HCT116 (cell line): ENCODE measurements around the gene TMPRSS3. TPM values are rescaled to one million over a fixed set of nuclear protein-coding genes. Genes with fewer than 3 reads are reported as not detected.

Source experiments
- ATAC-seq: fragments of 200-7000 bp; cut with Tn5 transposase; 2 replicates; pipeline ENCODE4 v1.9.1; 2020; ENCODE audit warnings: mild to moderate bottlenecking, moderate library complexity
- BruUV-seq: library from RNA; stranded (reverse); fragments of 400-500 nt; replicated peaks from 2 replicates; lab custom pipeline; 2021; lab: Mats Ljungman, UMichigan
- CTCF ChIA-PET: fragments of 300-600 bp; sonication (Branson Sonifier 250); formaldehyde crosslinking; loops from one replicate; lab custom pipeline; 2021; ENCODE audit warnings: antibody characterized with exemption; lab: Charles Lee
- POLR2A ChIA-PET: fragments of 300-600, 350-600 bp; sonication (Branson Sonifier 250); formaldehyde crosslinking; loops from one replicate; lab custom pipeline; 2021; ENCODE audit warnings: antibody characterized with exemption; lab: Charles Lee
- RAD21 ChIA-PET, 2 experiments: fragments of 300-600 bp; sonication (Branson Sonifier 250); formaldehyde crosslinking; loops; one replicate each; lab custom pipeline; 2023; ENCODE audit warnings: low total read pairs in 2 of 2; ENCODE audit not compliant: uncharacterized antibody in 2 of 2, unreplicated experiment in 2 of 2, low non-redundant PET in 1 of 2; lab: Charles Lee
- DNase-seq: peaks from one replicate; pipeline ENCODE4 v3.0.0-alpha.2; 2010; ENCODE audit warnings: low read depth, low spot score
- H2AFZ ChIP-seq: fragments of 200-600 bp; shearing (Covaris generic), sonication (generic); 2 replicates; pipeline ENCODE4 v1.6.1; 2017; ENCODE audit warnings: low read depth, mixed run types, mixed read lengths, antibody characterized with exemption, low read length; ENCODE audit not compliant: poor library complexity, severe bottlenecking
- H3K27ac ChIP-seq: 2 replicates; pipeline ENCODE4 v1.5.1; 2012; ENCODE audit warnings: low read depth, low read length
- H3K27me3 ChIP-seq: fragments of 200-600 bp; sonication (generic); 2 replicates; pipeline ENCODE4 v1.6.1; 2016; ENCODE audit warnings: mixed run types, low read length, mixed read lengths; ENCODE audit not compliant: insufficient read depth
- H3K36me3 ChIP-seq, 2 experiments: fragments of 200-500 bp in 1 of 2; fragments of 200-600 bp in 1 of 2; sonication (Bioruptor generic) in 1 of 2; sonication (generic) in 1 of 2; 2 replicates each; pipeline versions ENCODE4 v1.5.1 to v1.6.1; 2014 to 2016; ENCODE audit warnings: low read length in 2 of 2, inconsistent platforms in 1 of 2, mixed read lengths in 1 of 2, mixed run types in 1 of 2; ENCODE audit not compliant: insufficient read depth in 2 of 2, control insufficient read depth in 1 of 2
- H3K4me1 ChIP-seq, 2 experiments: fragments of 200-600 bp in 1 of 2; sonication (generic) in 1 of 2; 2 replicates each; pipeline versions ENCODE4 v1.5.1 to v1.6.1; 2012 to 2017; ENCODE audit warnings: low read length in 2 of 2, inconsistent platforms in 1 of 2, mild to moderate bottlenecking in 1 of 2, mixed read lengths in 1 of 2, mixed run types in 1 of 2, moderate library complexity in 1 of 2; ENCODE audit not compliant: insufficient read depth in 2 of 2, control insufficient read depth in 1 of 2
- H3K4me2 ChIP-seq: fragments of 200-600 bp; sonication (generic); 2 replicates; pipeline ENCODE4 v1.6.1; 2017; ENCODE audit warnings: mixed run types, low read length, mixed read lengths
- H3K4me3 ChIP-seq, 2 experiments: fragments of 200-600 bp in 1 of 2; sonication (generic) in 1 of 2; replicated peaks in 1 of 2; 2 replicates each; pipeline ENCODE4 v1.5.1; 2011 to 2016; ENCODE audit warnings: low read length in 2 of 2, control low read depth in 1 of 2, low read depth in 1 of 2, mild to moderate bottlenecking in 1 of 2, mixed read lengths in 1 of 2, mixed run types in 1 of 2
- H3K79me2 ChIP-seq: fragments of 200-600 bp; sonication (generic); 2 replicates; pipeline ENCODE4 v1.6.1; 2017; ENCODE audit warnings: mild to moderate bottlenecking, mixed run types, low read length, moderate library complexity, mixed read lengths; ENCODE audit not compliant: insufficient read depth
- H3K9ac ChIP-seq: fragments of 200-600 bp; sonication (generic); 2 replicates; pipeline ENCODE4 v1.6.1; 2016; ENCODE audit warnings: low read length, mixed read lengths
- H3K9me2 ChIP-seq: fragments of 200-600 bp; sonication (generic), shearing (Covaris generic); 2 replicates; pipeline ENCODE4 v1.6.1; 2017; ENCODE audit warnings: mixed run types, mild to moderate bottlenecking, moderate library complexity; ENCODE audit not compliant: insufficient read depth
- H3K9me3 ChIP-seq, 2 experiments: fragments of 200-500 bp in 1 of 2; fragments of 200-600 bp in 1 of 2; sonication (Bioruptor generic) in 1 of 2; sonication (generic) in 1 of 2; 2 replicates each; pipeline ENCODE4 v1.6.1; 2014 to 2017; ENCODE audit warnings: low read length in 2 of 2, mixed read lengths in 2 of 2, inconsistent platforms in 1 of 2, low read depth in 1 of 2, mild to moderate bottlenecking in 1 of 2, mixed run types in 1 of 2, moderate library complexity in 1 of 2; ENCODE audit not compliant: control insufficient read depth in 1 of 2, insufficient read depth in 1 of 2
- H4K20me1 ChIP-seq: fragments of 200-600 bp; sonication (generic), shearing (Covaris generic); 2 replicates; pipeline ENCODE4 v1.6.1; 2017; ENCODE audit warnings: mixed run types, mild to moderate bottlenecking, moderate library complexity; ENCODE audit not compliant: insufficient read depth
- ATF3 ChIP-seq: IDR thresholded peaks from 2 replicates; pipeline ENCODE4 v1.6.1; 2012
- CBX3 ChIP-seq: IDR thresholded peaks from 2 replicates; pipeline ENCODE4 v1.6.1; 2012; ENCODE audit warnings: low read depth
- CEBPB ChIP-seq: IDR thresholded peaks from 2 replicates; pipeline ENCODE4 v1.6.1; 2012; ENCODE audit warnings: low read depth
- CTCF ChIP-seq, 3 experiments: fragments of 200-600 bp in 1 of 3; sonication (generic) in 1 of 3; IDR thresholded peaks in 2 of 3; conservative IDR thresholded peaks in 1 of 3; 2 replicates each; pipeline ENCODE4 v1.5.1; 2012 to 2017; ENCODE audit warnings: low read depth in 2 of 3, low read length in 2 of 3, antibody characterized with exemption in 1 of 3, borderline replicate concordance in 1 of 3, control low read depth in 1 of 3, mild to moderate bottlenecking in 1 of 3, mixed read lengths in 1 of 3, mixed run types in 1 of 3, moderate library complexity in 1 of 3; ENCODE audit not compliant: insufficient read depth in 1 of 3
- EGR1 ChIP-seq: IDR thresholded peaks from 2 replicates; pipeline ENCODE4 v1.6.1; 2012; ENCODE audit warnings: low read depth
- EZH2 ChIP-seq: fragments of 200-600 bp; sonication (generic); IDR thresholded peaks from 2 replicates; pipeline ENCODE4 v1.6.1; 2017; ENCODE audit warnings: antibody characterized with exemption, mixed run types
- EZH2phosphoT487 ChIP-seq: fragments of 200-600 bp; IDR thresholded peaks from 2 replicates; pipeline ENCODE4 v1.6.1; 2018; ENCODE audit warnings: antibody characterized with exemption, borderline replicate concordance
- MAX ChIP-seq: IDR thresholded peaks from 2 replicates; pipeline ENCODE4 v1.6.1; 2012
- POLR2A ChIP-seq: IDR thresholded peaks from 2 replicates; pipeline ENCODE4 v1.7.0; 2011; ENCODE audit warnings: borderline replicate concordance; ENCODE audit not compliant: insufficient read depth, insufficient read length; ENCODE audit errors: extremely low read depth
- REST ChIP-seq: IDR thresholded peaks from 2 replicates; pipeline ENCODE4 v1.6.1; 2012; ENCODE audit warnings: low read depth
- SIN3A ChIP-seq: IDR thresholded peaks from 2 replicates; pipeline ENCODE4 v1.6.1; 2012; ENCODE audit warnings: low read depth
- SP1 ChIP-seq: IDR thresholded peaks from 2 replicates; pipeline ENCODE4 v1.6.1; 2012; ENCODE audit warnings: low read depth
- SRF ChIP-seq: IDR thresholded peaks from 2 replicates; pipeline ENCODE4 v1.6.1; 2012; ENCODE audit warnings: low read depth
- TCF7L2 ChIP-seq: IDR thresholded peaks from 2 replicates; pipeline ENCODE4 v1.7.0; 2011; ENCODE audit warnings: borderline replicate concordance, inconsistent platforms; ENCODE audit not compliant: insufficient read depth, insufficient read length; ENCODE audit errors: extremely low read depth
- YY1 ChIP-seq: IDR thresholded peaks from 2 replicates; pipeline ENCODE4 v1.6.1; 2011; ENCODE audit warnings: low read length, low read depth, moderate library complexity, mild to moderate bottlenecking; ENCODE audit not compliant: insufficient replicate concordance; ENCODE audit errors: extremely low read depth
- ZBTB33 ChIP-seq: IDR thresholded peaks from 2 replicates; pipeline ENCODE4 v1.6.1; 2011; ENCODE audit warnings: mild to moderate bottlenecking, low read length, moderate library complexity; ENCODE audit not compliant: insufficient replicate concordance; ENCODE audit errors: extremely low read depth
- ZFX ChIP-seq: fragments of 450-650 bp; IDR thresholded peaks from 2 replicates; pipeline ENCODE4 v1.6.1; 2017
- ZNF274 ChIP-seq: fragments of 200-500 bp; sonication (Bioruptor generic); IDR thresholded peaks from 2 replicates; pipeline ENCODE4 v1.6.1; 2014; ENCODE audit warnings: mild to moderate bottlenecking, low read depth, low read length, inconsistent platforms
- intact Hi-C: fragments of 100-400 bp; cut with micrococcal nuclease; formaldehyde crosslinking; loops from 2 replicates; pipeline ENCODE4 v1.10.0; 2022
- total RNA-seq: library from RNA; stranded (reverse); gene quantifications from one replicate; pipeline ENCODE4 v1.2.1, GENCODE V29; 2021; ENCODE audit not compliant: unreplicated experiment

Gene TMPRSS3
- total RNA-seq, 1 experiment from 2014 or later = not detected

GRCh38 chr21:42414553-42414927 lies 18.7 kb upstream of the TMPRSS3 start:
- DNase-seq (no peak), ATAC-seq (no peak)
- no TSS peak for BruUV-seq
- intact Hi-C loops = no loop called here
- Histone ChIP-seq H3K9ac (no peak overlapping the region; the same call in 1 of the 2 replicates), H3K4me1 (peaks cover 9 to 16% of the 10 kb centered on the region in 2 experiments), H3K36me3 (no peaks in the 10 kb centered on the region), H2AFZ (peak overlapping the region; percentile 87), H3K4me3 (peak overlapping the region in 1 of 2 experiments; percentile 30; a peak in 1 of 4 replicates), H3K79me2 (no peaks in the 10 kb centered on the region), H4K20me1 (no peaks in the 10 kb centered on the region), H3K4me2 (peak overlapping the region; percentile 71)
- RAD21 ChIA-PET = no interaction called here
- CTCF ChIA-PET = no interaction called here
- no peak for TF ChIP-seq EZH2
- TF ChIP-seq MAX = no peak
- no peak for TF ChIP-seq ATF3
- TF ChIP-seq SIN3A = no peak
- TF ChIP-seq SRF = no peak
- no peak for TF ChIP-seq ZNF274
- TF ChIP-seq REST = no peak
- TF ChIP-seq TCF7L2 = no peak
- no peak for TF ChIP-seq CTCF (IDR thresholded peaks at IDR 0.05 in 2 of 3, conservative IDR thresholded peaks at IDR 0.05 in 1 of 3; ENCODE audit: borderline replicate concordance in 1 of 3, insufficient read depth in 1 of 3, low read depth in 2 of 3, low read length in 2 of 3)
- TF ChIP-seq SP1 = no peak
- TF ChIP-seq EGR1 = no peak
- TF ChIP-seq ZFX = no peak
- no peak for TF ChIP-seq CBX3
- TF ChIP-seq ZBTB33 = no peak
- no peak for TF ChIP-seq YY1
- TF ChIP-seq EZH2phosphoT487 = no peak
- no peak for TF ChIP-seq CEBPB
- TF ChIP-seq POLR2A = no peak
- TF ChIP-seq, all 23 proteins: peak for 0
- POLR2A ChIA-PET = no interaction called here
- Histone ChIP-seq H3K9me2 (no peaks in the 10 kb centered on the region), H3K27ac (peak overlapping the region; percentile 16; the same call in 1 of the 2 replicates), H3K27me3 (peaks cover 4% of the 10 kb centered on the region; the same call in 1 of the 2 replicates), H3K9me3 (no peaks in the 10 kb centered on the region)
